WI38 (cell line): ENCODE measurements around the gene PHACTR1.

ENCODE experiments used
- H3K4me3 ChIP-seq: 2 replicates; pipeline ENCODE4 v1.5.1; 2011; ENCODE audit warnings: low read depth, mild to moderate bottlenecking, control low read depth, low read length
- TF ChIP-seq, protein P1 (sequence below): IDR thresholded peaks from 2 replicates; pipeline ENCODE4 v1.5.1; 2012; ENCODE audit warnings: low read depth, mild to moderate bottlenecking, control low read depth, low read length

The PHACTR1 gene

DNA sequence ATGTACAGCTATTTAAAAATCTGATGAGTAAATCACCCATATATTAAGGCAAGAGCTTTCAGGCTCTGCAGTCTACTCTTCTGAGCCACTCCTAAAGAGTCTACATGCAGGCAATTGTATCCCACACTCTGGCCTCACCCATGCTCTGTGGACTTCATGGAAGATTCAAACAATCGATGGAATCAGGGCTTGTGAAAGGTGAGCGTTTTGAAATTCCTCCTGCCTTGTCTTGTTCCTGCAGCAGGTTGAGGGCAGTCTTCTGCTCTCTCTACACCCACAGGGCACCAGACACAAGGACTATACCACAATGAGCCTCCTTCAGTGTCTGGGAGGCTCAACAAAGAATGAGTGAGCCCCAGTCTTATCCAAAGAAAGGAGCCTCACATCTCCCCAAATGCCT lies 560.7 kb downstream of the PHACTR1 start:
- TF ChIP-seq, protein P1, sequence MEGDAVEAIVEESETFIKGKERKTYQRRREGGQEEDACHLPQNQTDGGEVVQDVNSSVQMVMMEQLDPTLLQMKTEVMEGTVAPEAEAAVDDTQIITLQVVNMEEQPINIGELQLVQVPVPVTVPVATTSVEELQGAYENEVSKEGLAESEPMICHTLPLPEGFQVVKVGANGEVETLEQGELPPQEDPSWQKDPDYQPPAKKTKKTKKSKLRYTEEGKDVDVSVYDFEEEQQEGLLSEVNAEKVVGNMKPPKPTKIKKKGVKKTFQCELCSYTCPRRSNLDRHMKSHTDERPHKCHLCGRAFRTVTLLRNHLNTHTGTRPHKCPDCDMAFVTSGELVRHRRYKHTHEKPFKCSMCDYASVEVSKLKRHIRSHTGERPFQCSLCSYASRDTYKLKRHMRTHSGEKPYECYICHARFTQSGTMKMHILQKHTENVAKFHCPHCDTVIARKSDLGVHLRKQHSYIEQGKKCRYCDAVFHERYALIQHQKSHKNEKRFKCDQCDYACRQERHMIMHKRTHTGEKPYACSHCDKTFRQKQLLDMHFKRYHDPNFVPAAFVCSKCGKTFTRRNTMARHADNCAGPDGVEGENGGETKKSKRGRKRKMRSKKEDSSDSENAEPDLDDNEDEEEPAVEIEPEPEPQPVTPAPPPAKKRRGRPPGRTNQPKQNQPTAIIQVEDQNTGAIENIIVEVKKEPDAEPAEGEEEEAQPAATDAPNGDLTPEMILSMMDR = no peak
- no peak overlapping the region for H3K4me3 ChIP-seq

DNA sequence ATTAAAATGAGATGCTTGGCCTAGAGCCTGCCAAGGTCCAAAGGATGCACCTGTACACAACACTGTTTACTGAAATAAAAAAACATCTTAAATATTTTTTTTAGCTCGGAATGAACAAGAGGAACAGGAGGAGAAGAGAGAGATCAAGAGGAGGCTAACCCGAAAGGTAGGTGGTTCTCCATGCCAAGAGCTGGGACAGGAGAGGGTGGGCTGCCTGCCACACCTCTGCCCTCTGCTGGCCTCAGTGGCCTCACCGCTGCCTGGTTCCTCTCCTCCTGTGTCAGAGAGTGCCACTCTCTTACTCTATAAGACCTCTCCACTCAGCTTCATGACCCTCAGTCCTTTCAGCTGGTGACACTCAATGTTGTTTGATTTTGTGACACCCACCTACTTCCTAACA lies 561.6 kb downstream of the PHACTR1 start:
- TF ChIP-seq, protein P1 = no peak
- no peak overlapping the region for H3K4me3 ChIP-seq

DNA sequence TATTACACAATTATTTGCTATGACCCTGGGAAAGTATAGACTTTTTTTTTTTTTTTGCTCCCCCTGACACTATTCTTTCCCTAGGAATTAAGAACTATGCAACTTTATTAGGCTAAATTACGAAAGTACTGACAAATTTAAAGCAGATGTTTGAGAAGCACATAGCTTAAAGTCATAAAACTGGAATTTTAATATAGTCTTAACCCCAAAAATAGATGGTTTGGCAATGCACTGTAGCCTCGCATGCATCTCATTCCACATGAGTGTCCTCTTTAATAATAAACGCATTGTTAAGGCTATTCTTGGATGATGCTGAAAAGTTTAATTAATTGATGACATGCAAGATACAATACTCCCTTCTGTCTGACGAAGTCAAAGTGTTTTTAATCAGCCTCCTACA lies 562.4 kb downstream of the PHACTR1 start:
- H3K4me3 ChIP-seq = no peak overlapping the region
- TF ChIP-seq, protein P1 = no peak

DNA sequence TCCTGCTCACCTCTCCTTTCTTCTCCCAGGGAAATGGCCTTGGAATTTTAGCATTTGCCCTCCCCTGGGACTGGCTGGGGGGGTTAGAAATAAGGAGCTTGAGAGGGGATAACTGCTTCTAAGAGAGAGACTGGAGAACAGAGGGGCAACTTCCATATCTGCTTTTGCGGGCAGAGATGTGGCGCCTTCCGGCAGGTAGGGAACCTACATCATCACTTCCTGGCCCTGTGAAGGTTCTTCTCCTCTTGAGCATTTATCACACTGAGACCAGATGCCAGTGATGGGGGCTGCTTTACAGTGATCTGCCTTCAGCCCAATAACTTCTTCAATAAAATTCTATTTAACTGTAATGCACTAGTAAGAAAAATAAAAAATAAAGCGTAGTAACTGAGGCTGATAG lies 563.7 kb downstream of the PHACTR1 start:
- no peak overlapping the region for H3K4me3 ChIP-seq
- TF ChIP-seq, protein P1 = no peak

DNA sequence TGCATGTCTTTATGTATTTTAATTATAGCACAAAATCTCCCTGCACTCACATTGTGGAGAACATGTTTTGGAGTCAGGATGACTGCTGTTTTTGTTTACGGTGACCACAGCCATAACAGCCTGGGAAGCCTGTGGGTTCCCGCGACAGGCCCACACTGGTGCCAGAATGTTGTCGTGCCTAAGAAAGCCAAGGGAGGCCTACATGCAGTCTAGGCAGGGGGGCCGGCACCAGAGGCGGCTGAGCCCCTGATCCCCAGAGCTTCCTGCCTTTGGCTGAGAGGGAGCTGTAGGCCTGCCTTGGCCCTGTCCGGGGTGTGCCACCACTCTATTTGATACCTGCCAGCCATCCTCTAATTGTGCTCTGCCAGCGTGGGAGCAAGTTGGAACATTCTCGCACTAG lies 565.1 kb downstream of the PHACTR1 start:
- TF ChIP-seq, protein P1 = no peak
- no peak overlapping the region for H3K4me3 ChIP-seq

DNA sequence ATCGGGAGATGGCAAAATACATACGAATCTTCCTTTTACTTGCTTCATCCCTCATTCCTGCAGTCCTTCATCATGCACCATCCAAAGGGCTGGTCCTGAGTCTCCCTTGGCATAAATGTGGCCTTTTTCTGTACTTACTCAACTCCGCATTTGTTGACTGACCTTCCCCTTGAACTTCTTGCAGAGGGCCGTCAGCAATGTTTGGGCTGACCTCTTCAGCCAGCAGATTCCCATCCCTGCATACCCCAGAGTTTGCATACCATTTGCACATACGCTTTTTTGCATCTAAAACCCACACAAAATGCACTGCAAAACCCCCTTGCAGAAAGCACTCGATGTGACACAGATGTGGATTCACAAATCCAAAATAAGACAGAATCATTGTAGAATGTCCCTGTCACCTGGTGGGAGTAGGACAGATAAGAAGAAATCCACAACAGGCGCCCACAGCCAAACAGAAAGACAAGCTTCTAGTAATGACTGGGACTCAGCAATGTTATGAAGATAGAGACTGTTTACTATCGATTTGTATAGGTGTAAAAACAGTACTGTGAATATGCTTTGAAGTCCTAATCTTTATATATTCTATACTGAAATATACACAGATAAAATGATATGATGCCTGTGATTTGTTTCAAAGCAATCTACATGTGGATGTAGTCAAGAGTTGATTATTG lies 566.0 kb downstream of the PHACTR1 start:
- TF ChIP-seq, protein P1 = no peak
- H3K4me3 ChIP-seq = no peak overlapping the region

DNA sequence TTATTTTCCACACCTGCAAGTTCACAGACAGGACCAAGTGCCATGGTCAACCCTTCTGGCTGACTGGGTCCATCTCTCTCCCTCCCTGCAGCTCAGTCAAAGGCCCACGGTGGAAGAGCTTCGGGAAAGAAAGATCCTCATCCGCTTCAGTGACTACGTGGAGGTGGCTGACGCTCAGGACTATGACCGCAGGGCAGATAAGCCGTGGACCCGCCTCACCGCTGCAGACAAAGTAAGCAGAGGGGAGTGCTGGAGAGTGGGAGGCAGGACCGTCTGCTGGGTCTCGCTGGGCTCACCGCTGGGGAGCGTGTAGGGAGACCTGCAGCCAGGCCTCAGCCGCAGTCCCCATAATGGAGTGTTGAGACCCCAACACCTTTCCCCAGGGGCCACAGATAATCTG lies 566.8 kb downstream of the PHACTR1 start:
- TF ChIP-seq, protein P1 = no peak
- no peak overlapping the region for H3K4me3 ChIP-seq
